Activated CD4-positive, CD25-positive, alpha-beta regulatory T cell treated with anti-CD3 and anti-CD28 coated beads, Interleukin-2, amount 50 U/mL, for 72 hours (primary cell): ENCODE data around the gene IMPDH2.
"Not testable (repeated sequence)": the region's sequence is repeated elsewhere in the genome, so short reads cannot be mapped to it uniquely, and the experiment has no call there.

Experiments
- DNase-seq: peaks from one replicate; pipeline ENCODE4 v3.0.0; 2021

The IMPDH2 gene

DNA sequence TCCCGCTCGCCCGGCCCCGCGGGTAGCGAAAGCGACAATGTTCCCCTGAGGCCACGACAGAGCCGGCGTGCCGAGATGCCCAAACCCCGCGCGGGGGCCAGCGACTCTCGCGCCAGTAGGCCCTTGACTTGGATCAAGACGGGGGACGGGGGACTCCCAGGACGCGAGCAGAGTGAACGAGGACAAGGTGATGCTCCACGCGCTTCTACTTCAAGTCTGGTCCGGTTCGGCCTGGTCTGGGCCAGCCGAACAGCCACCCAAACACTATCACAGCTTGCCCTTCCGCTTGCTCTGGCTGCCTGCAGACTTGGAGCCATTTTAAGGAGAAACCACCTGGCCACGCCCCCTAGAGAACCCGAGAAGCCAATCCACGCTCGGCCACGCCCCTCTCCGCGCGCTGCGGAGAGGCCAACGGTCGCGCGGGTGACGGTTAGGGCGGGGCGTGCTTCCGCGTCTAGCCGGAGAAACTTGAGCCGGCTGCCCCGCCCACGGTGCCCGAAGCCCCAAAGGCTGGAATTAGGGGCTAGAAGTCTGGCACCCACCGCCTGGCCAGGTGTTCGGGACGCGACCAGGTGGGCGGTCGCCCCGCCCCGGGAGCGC is 7.9 kb downstream of the IMPDH2 start:
- DNase-seq: peak; percentile 98

GRCh38 chr3:49020330-49021212 is 8.6 kb downstream of the IMPDH2 start:
- DNase-seq: peak; percentile 62

- DNase-seq: no peak
Measured at GRCh38 chr3:49019941-49020329, 9.3 kb downstream of the IMPDH2 start.

GRCh38 chr3:49018707-49019006 is 10.5 kb downstream of the IMPDH2 start:
- DNase-seq: no peak

DNA sequence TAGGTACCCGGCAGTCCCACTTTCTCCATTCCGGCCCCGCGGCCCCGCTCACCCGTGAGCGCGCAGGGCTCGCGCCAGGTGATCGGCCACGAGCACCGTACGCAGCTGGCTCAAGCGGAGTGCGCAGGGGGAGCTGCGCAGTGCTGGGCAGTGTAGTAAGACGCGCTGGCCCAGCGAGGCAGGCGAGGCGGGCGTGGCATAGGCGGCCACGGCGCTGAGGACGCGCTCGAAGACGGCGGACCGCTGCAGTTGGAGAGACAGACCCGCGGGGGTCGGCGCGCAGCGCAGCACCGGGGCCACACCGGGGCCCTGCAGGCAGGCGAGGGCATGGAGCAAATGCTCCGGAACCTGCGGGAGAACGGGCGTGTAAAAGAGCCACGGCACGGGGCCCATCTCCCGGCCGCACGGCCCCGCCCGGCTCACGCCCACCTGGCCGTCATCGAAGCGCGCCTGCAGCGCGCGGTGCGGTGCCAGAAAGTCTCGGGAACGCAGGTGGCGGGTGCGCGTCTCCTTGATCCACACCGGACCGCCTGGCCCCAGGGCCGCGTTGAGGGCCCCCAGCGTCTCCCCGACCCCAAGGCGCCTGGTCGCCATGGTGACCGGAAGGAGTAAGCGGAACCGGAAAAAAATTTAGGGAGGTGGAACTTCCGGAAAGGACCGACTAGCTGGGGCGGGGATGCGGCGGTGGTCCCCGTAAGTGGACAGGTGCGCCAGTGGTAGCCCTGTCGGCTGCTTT is 11.1 kb downstream of the IMPDH2 start, which contains the start of gene DALRD3:
Gene DALRD3 (minus strand): TSS at position 610 of the 736 bp plus-strand sequence. CDS start 16 bp downstream, at position 594.
- DNase-seq: peak; percentile 61

GRCh38 chr3:49017229-49017970 is 11.8 kb downstream of the IMPDH2 start:
- DNase-seq: no peak

GRCh38 chr3:49016414-49017228 is 12.6 kb downstream of the IMPDH2 start:
- DNase-seq: no peak

GRCh38 chr3:49015765-49016164 is 13.4 kb downstream of the IMPDH2 start:
- DNase-seq: no peak

GRCh38 chr3:49015072-49015471 is 14.1 kb downstream of the IMPDH2 start:
- no peak for DNase-seq

DNA sequence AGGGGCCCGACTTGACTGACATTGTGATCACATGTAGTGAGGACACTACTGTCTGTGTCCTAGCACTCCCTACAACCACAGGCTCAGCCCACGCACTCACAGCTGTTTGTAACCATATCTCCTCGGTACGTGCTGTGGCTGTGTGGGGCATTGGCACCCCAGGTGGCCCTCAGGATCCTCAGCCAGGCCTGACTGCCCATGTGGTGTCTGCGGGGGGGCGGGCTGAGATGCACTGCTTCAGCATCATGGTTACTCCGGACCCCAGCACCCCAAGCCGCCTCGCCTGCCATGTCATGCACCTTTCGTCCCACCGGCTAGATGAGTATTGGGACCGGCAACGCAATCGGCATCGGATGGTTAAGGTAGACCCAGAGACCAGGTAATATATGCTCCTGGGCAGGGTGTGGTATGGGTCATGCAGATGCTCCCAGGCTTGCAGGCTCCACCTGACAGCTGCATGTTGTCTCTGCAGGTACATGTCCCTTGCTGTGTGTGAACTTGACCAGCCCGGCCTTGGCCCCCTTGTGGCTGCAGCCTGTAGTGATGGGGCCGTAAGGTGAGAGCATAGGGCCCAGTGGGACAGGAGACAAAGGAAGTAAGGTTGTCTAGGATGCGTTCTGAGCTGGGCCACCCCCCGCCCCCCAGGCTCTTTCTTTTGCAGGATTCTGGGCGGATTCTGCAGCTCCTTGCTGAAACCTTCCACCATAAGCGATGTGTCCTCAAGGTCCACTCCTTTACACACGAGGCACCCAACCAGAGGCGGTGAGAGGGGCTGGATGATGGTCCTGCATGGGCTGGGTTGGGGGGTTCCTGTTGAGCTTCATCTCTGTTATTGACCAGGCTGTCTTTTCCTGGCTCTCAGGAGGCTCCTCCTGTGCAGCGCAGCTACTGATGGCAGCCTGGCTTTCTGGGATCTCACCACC is 15.2 kb downstream of the IMPDH2 start:
- peak; percentile 47 for DNase-seq

- DNase-seq: no peak
Measured at GRCh38 chr3:49013113-49013737, 16.0 kb downstream of the IMPDH2 start.

DNA sequence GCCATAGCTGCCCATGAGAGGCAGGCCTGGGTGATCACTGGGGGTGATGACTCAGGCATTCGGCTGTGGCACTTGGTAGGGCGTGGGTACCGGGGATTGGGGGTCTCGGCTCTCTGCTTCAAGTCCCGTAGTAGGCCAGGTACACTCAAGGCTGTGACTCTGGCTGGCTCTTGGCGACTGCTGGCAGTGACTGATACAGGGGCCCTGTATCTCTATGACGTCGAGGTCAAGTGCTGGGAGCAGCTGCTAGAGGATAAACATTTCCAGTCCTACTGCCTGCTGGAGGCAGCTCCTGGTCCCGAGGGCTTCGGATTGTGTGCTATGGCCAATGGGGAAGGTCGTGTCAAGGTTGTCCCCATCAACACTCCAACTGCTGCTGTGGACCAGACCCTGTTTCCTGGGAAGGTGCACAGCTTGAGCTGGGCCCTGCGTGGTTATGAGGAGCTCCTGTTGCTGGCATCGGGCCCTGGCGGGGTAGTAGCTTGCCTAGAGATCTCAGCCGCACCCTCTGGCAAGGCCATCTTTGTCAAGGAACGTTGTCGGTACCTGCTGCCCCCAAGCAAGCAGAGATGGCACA is 16.7 kb downstream of the IMPDH2 start:
- no peak for DNase-seq

- no peak for DNase-seq
Measured at GRCh38 chr3:49009396-49009795, 19.8 kb downstream of the IMPDH2 start.

- not testable (repeated sequence) for DNase-seq
Measured at GRCh38 chr3:49008627-49009026, 20.6 kb downstream of the IMPDH2 start.

DNA sequence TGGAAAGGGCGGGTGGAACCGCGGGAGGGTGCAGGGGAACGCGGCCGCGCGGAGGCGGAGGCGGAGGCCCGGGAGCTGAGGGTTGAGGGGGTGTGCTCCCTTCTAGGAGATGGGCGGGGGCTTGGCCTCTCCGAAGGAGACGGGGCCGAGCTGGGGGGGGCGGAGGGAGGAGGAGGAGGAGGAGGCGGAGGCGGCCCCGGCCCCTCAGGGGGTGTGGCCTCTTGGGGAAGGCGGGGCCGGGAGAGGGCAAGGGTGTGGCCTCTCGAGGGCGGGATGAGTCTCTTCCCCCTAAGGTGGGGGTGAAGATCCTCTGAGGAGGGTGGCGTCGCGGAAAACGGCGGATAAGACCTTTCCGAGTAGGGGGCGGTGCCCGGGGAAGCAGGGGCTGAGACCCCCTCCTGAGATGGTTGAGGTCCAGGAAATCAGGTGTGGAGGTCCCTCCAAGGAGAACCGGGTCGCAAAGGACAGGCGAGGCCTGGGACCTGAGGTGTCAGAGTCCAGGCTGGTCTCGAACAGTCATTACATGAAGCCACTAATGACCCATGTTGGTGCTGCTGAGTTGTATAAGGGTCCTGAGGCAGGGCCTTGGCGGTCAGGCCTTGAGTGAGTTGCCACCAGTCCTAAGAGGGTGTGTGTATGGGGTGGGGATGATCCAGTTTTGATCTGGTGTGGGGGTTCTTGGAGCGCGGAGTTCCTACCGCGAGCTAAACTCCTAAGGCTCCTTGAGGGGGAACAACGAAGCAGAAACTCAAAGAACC is 21.2 kb downstream of the IMPDH2 start:
- peak; percentile 88 for DNase-seq

- peak; percentile 96 for DNase-seq
Measured at GRCh38 chr3:49007068-49007770, 22.0 kb downstream of the IMPDH2 start, which contains the start of gene WDR6. Gene WDR6 (plus strand): TSS chr3:49007391. CDS start chr3:49007432, 41 bp downstream.

DNA sequence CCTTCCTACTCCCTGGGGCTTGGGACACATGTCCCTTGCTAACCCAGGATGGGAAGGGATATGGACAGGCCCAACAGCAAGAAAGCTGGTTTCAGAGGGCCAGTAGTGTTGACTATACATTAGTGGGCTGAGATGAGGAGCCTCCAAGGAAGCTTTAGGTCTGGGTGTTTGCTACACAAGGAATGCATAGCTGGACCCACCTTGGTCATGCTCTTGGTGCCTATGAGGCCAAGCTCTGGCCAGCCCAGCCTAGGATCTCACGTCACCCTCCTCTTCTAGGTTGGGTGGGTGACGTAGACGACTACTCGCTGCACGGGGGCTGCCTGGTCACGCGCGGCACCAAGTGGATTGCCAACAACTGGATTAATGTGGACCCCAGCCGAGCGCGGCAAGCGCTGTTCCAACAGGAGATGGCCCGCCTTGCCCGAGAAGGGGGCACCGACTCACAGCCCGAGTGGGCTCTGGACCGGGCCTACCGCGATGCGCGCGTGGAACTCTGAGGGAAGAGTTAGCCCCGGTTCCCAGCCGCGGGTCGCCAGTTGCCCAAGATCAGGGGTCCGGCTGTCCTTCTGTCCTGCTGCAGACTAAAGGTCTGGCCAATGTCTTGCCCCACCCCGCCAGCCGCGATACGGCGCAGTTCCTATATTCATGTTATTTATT is 22.7 kb downstream of the IMPDH2 start:
- DNase-seq: no peak

DNA sequence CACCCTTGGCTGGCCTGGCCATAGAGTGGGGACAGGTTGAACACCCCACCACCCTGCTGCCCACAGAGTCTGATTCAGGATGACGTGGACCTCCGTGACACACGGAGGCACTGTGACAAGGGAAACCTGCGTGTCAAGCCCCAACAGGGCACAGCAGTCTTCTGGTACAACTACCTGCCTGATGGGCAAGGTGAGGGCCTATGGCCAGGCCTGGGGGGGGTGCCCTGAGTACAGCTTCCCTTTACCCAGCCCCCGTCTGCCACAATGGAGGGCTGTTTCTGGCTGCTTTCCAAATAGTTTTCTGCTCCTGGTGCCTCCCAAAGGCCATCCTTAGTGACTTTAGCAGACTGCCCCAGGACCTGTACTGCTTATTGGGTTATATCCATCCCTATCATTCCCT is 23.2 kb downstream of the IMPDH2 start:
- DNase-seq: no peak
